ENCODE data around the gene TLE3.

Gene TLE3

GRCh38 chr15:70098461-70099166, 897 bp upstream of the TLE3 start:
- peak; percentile 36 for DNase-seq

- no peak for DNase-seq
Measured at GRCh38 chr15:70098153-70098460, 390 bp upstream of the TLE3 start.

- DNase-seq: no peak
Measured at GRCh38 chr15:70097063-70097320, 725 bp downstream of the TLE3 start.

GRCh38 chr15:70096215-70097062, 1.3 kb downstream of the TLE3 start:
- DNase-seq: peak; percentile 45

GRCh38 chr15:70095408-70096214, 2.1 kb downstream of the TLE3 start:
- no peak for DNase-seq

- peak; percentile 15 for DNase-seq
Measured at GRCh38 chr15:70094690-70095311, 2.9 kb downstream of the TLE3 start.

- DNase-seq: no peak
Measured at GRCh38 chr15:70093481-70094319, 4.0 kb downstream of the TLE3 start.

- DNase-seq: no peak
Measured at GRCh38 chr15:70093070-70093469, 4.6 kb downstream of the TLE3 start.

- no peak for DNase-seq
Measured at GRCh38 chr15:70092464-70093027, 5.2 kb downstream of the TLE3 start.

GRCh38 chr15:70091726-70092463, 5.8 kb downstream of the TLE3 start:
- DNase-seq: no peak

GRCh38 chr15:70090436-70091296, 7.1 kb downstream of the TLE3 start:
- DNase-seq: no peak

- no peak for DNase-seq
Measured at GRCh38 chr15:70089692-70089971, 8.1 kb downstream of the TLE3 start.

- no peak for DNase-seq
Measured at GRCh38 chr15:70088887-70089691, 8.6 kb downstream of the TLE3 start.

GRCh38 chr15:70088455-70088854, 9.3 kb downstream of the TLE3 start:
- no peak for DNase-seq

- DNase-seq: no peak
Measured at GRCh38 chr15:70087708-70088352, 9.9 kb downstream of the TLE3 start.

GRCh38 chr15:70086636-70087035, 11.1 kb downstream of the TLE3 start:
- DNase-seq: no peak

GRCh38 chr15:70084461-70084860, 13.3 kb downstream of the TLE3 start:
- no peak for DNase-seq

GRCh38 chr15:70083946-70084345, 13.8 kb downstream of the TLE3 start:
- no peak for DNase-seq

GRCh38 chr15:70083418-70083817, 14.3 kb downstream of the TLE3 start:
- no peak for DNase-seq
